HK-2 (cell line): ENCODE data around the gene PIP4K2A.
"Not testable (repeated sequence)": the region's sequence is repeated elsewhere in the genome, so short reads cannot be mapped to it uniquely, and the experiment has no call there.

ENCODE experiments used
- DNase-seq: peaks from one replicate; pipeline ENCODE4 v3.0.0-alpha.2; 2018; ENCODE audit not compliant: unreplicated experiment

Gene PIP4K2A

DNA sequence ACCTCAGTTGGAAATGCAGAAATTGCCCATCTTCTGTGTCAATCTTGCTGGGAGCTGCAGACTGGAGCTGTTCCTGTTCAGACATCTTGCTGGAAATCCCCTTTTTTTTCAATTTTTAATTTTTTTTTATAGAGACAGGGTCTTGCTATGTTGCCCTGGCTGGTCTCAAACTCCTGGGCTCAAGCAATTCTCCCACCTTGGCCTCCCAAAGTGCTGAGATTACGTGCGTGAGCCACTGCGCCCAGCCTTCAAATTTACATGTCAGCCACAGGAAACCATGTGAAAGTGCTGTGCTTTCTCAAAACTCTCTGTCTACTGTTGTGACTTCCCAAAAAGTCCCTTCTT lies 200.0 kb downstream of the PIP4K2A start:
- not testable (repeated sequence) for DNase-seq

- not testable (repeated sequence) for DNase-seq
Observed at GRCh38 chr10:22513483-22514413, 200.6 kb downstream of the PIP4K2A start.

GRCh38 chr10:22512015-22512414 lies 202.4 kb downstream of the PIP4K2A start:
- DNase-seq = not testable (repeated sequence)

GRCh38 chr10:22508214-22508613 lies 206.2 kb downstream of the PIP4K2A start:
- DNase-seq = not testable (repeated sequence)

DNA sequence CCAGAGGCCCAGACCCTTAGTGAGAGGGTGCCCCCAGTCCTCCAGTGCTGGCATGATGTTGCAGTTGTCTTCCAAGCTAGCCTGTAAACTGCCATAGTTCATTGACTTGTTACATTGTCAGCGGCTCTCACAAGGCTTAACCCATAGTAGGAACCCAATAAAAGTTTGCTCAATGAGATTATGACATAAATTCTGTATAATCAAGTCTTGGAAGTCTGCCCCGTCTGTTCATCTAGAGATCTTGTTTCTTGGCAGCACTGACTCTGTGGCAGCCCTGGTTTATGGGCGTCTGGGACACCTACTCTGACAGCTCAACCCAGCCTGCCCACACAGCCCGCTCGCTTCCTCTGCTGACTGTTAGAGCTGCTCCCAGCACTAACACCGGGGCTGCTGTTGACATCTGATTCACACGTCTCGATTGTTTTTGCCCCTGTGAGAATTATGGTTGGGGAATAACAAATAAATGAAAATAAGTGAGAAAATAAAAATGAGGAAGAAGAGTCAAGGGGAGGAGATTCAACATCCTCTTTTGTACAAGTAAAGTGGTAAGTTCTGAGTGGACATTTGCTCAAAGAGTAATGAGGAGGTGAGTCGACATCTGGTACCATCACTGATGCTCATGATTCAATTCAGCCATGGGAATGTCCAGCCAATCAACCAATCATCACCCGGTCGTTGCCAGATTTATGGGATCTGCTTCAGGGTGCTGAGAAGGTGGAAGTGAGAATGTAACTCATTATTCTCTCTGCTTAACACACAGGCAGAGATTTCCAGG lies 208.3 kb downstream of the PIP4K2A start:
- DNase-seq = no peak

DNA sequence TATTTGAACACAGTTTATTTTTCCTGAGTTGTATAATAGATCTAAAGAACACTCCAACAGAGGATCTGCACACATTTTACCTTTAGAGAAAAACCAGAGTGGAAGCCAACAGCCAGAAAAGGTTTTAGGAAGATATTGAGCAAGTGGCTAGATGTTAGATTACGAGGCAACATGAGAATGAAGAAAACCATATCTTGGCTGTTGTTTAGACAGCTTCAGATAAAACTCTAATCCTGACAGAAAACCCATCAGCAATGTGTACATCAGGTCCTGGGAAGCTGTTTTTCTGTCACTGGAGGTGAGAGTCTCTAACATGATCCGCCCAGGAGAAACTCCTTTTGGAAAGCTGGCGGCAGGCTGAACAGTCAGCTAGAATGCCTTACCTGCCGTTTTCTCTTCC lies 209.6 kb downstream of the PIP4K2A start:
- DNase-seq = no peak

- DNase-seq = no peak
Observed at GRCh38 chr10:22503315-22504088, 210.9 kb downstream of the PIP4K2A start.

DNA sequence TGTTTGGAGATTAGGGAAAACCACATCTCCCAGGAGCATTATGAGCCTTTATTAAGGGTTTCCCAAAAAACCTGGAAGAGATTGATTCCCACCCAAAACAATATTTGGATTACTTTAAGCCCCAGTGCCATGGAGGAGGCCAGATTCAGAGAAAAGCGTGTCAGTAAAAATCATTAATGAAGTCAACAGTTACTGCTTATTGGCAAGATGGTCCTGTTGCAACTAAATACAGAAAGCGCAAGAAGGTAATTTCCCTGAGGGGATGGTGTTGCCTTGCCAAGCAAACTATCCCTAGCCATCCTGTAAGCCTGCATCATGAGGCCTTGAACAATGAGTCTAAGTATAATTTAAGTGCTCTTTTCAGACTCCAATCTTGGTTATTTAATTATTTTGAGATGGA lies 212.5 kb downstream of the PIP4K2A start:
- no peak for DNase-seq

- DNase-seq = no peak
Observed at GRCh38 chr10:22501413-22501812, 213.0 kb downstream of the PIP4K2A start.

- no peak for DNase-seq
Observed at GRCh38 chr10:22500656-22501340, 213.6 kb downstream of the PIP4K2A start.

- not testable (repeated sequence) for DNase-seq
Observed at GRCh38 chr10:22499973-22500372, 214.4 kb downstream of the PIP4K2A start.

DNA sequence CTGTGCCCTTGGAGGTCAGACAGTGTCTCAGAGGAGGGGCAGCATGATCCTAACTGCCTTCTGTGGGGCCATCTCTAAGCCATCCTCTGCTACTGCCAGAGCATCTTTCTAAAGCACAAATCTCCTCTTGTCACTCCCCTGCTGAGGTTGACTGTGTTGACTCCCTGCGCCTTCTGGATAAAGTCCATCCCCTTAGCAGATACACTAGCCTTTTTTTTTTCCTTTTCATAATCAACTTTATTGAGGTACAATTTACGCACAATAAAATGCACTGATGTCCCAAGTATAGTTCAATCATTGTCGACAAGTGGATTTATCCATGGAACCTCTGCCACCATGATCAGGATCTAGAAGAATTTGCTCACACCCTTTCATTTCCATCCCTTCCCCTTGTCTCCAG lies 219.0 kb downstream of the PIP4K2A start:
- DNase-seq = no peak

- DNase-seq = no peak
Observed at GRCh38 chr10:22494007-22494406, 220.4 kb downstream of the PIP4K2A start.

DNA sequence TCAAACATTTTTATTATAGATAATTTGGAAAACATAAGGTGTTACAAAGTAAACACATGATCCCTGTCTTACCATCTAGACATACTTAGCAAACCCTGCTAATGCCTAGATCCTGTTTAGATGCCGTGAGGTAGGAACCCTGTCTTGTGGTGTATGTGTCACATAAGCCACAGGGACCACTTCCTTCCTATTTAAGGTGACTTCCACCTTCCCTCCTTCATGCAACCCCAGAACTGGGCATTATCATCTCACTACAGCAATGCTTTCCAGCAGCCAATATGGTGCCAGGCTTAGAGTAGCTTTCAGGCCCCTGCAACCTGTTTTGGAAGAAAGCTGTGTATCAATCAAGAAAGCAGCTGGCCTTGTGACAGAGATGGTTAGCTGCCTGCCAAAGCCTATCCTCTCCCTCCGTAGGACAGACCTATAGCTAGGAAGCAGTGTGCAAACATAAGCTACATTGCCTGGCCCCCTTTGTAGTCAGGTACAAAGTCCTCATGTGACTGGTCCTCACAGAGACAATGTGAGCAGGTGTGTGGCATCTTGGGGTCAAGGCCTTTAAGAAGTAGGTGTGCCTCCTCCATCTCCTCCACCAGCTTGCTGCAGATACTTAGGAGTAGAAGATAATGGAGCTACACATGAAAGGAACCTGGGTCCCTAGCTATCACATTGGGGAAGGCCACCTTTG lies 222.3 kb downstream of the PIP4K2A start:
- DNase-seq = no peak

DNA sequence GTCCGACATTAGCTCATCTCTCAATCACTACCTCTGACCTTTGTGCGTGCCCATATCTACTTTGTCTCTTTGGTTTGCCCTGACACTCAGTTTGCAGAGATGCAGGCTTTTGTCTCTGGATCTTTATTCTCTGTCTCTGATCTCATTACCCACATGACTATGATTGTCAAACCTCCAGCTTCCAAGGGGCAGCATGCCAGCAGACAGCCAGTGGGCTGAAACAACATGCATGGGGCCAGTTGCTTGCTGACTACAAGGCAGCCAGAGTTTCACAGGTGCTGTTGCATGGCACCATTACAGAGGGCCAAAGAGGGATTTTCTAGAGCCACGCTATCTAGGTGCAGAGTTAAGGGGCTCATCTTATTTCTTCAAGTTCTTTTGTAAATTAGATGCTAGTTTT lies 222.9 kb downstream of the PIP4K2A start:
- DNase-seq = no peak

GRCh38 chr10:22489975-22490374 lies 224.4 kb downstream of the PIP4K2A start:
- DNase-seq = no peak

DNA sequence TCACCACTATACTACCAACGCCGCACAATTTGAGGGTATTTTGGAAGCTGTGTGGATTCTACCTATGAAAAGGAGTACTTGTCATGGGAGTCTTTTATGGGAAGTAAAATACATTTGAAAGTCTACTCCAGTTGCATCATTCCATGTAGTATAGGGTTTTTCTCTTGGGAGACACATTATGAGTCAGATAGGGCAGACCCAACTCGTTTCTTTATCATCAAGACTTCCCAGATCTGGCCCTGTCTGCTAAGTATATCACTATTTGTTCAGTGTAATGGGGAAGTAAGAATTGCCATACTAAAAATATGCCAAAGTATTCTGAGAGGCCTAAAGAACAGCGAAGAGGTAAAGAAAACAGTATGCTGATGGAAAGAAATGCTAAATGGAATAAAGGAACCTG lies 224.9 kb downstream of the PIP4K2A start:
- no peak for DNase-seq

GRCh38 chr10:22486431-22486830 lies 227.9 kb downstream of the PIP4K2A start:
- no peak for DNase-seq
